Prostate gland (tissue), 2 donors: Measurements from ENCODE around the gene DNAAF8. TPM values are rescaled to one million over a fixed set of nuclear protein-coding genes. Genes with fewer than 3 reads are reported as not detected.
A peak's percentile ranks its signal among the peaks of the same experiment; 100 is the strongest.

Experiments
- DNase-seq: peaks from one replicate; pipeline ENCODE4 v3.0.0-alpha.2; 2019; ENCODE audit warnings: low spot score
- H3K27ac ChIP-seq, 2 donors: fragments of 200-600 bp; sonication (generic); 2 replicates each; pipeline ENCODE4 v1.5.1; 2017 to 2019
- H3K27me3 ChIP-seq: fragments of 200-600 bp; sonication (generic); replicated peaks from 2 replicates; pipeline ENCODE4 v1.5.1; 2019; ENCODE audit not compliant: insufficient read depth
- H3K36me3 ChIP-seq, 2 donors: fragments of 200-600 bp; sonication (generic); 1 replicate in 1 of 2; 2 replicates in 1 of 2; pipeline versions ENCODE4 v1.5.1 to v1.8.1; 2017 to 2019
- H3K4me1 ChIP-seq: fragments of 200-600 bp; sonication (generic); replicated peaks from 2 replicates; pipeline ENCODE4 v1.5.1; 2019
- H3K4me3 ChIP-seq, 2 donors: fragments of 200-600 bp; sonication (generic); 2 replicates each; pipeline ENCODE4 v1.5.1; 2017 to 2019
- H3K9me3 ChIP-seq: fragments of 200-600 bp; sonication (generic); 2 replicates; pipeline ENCODE4 v1.5.1; 2017
- CTCF ChIP-seq, 4 experiments: fragments of 200-600 bp in 2 of 4; fragments of 450-650 bp in 2 of 4; sonication (generic) in 2 of 4; IDR thresholded peaks; 1 replicate in 3 of 4; 2 replicates in 1 of 4; pipeline ENCODE4 v1.5.1; 2016 to 2019; ENCODE audit warnings: antibody characterized with exemption in 4 of 4, mild to moderate bottlenecking in 2 of 4, moderate library complexity in 2 of 4
- POLR2A ChIP-seq: fragments of 450-650 bp; IDR thresholded peaks from one replicate; pipeline ENCODE4 v1.6.1; 2016; ENCODE audit warnings: antibody characterized with exemption, mild to moderate bottlenecking
- POLR2AphosphoS5 ChIP-seq: sonication (generic); formaldehyde crosslinking; IDR thresholded peaks from one replicate; pipeline ENCODE4 v1.6.1; 2017; ENCODE audit warnings: antibody characterized with exemption
- WGBS: methylation state at CpG from one replicate; pipeline ENCODE4 v1.1.5; 2018; 5-methylcytosine and 5-hydroxymethylcytosine counted together
- intact Hi-C: fragments of 100-400 bp; cut with DNase I; formaldehyde crosslinking; loops from one replicate; pipeline ENCODE4 v1.14.2; 2022
- total RNA-seq, 2 donors: library from RNA; depleted of rRNA; stranded (reverse); fragments of >200 nt; gene quantifications; one replicate each; pipeline ENCODE4 v1.1.0, GENCODE V29; 2016

DNAAF8 gene
- total RNA-seq, 2 donors from 2014 or later, result 7.1 to 21.9 TPM

DNA sequence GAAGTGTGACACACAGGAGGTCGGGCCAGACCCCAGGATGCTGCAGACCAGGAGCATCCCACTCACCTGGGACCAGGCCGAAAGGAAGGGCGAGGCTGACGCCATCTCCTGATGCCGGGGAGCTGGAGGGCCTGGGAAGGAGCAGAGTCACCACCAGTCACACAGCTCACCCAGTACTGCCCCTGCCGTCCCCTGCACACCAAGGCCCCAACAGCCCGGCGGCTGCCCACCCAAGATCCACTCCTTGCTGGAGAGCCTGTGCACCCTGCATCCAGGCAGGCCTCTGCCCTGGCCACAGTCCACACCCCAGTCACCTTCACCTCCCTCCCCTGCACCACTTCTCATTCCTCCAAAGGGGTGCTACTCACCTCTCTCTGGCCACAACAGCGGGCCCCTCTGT lies 27.9 kb downstream of the DNAAF8 start:
- Histone ChIP-seq H3K4me1 (peaks cover 10% of the 10 kb centered on the region), H3K27ac (no peak overlapping the region), H3K4me3 (no peak overlapping the region), H3K9me3 (no peaks in the 10 kb centered on the region), H3K36me3 (peaks cover 12 to 24% of the 10 kb centered on the region in 2 donors), H3K27me3 (no peaks in the 10 kb centered on the region)
- DNase-seq, result no peak
- WGBS, result 88% methylated on average over 6 of the region's 9 CpGs
- no peak for TF ChIP-seq POLR2A
- no peak for TF ChIP-seq CTCF (IDR thresholded peaks at IDR 0.05)
- TF ChIP-seq POLR2AphosphoS5, result no peak
- intact Hi-C loops, result no loop called here

- peaks cover 15% of the 10 kb centered on the region for H3K4me1 ChIP-seq
- no peaks in the 10 kb centered on the region for H3K27me3 ChIP-seq
- no peak for DNase-seq
- intact Hi-C loops, result no loop called here
- peaks cover 12 to 24% of the 10 kb centered on the region in 2 donors for H3K36me3 ChIP-seq
- no peak overlapping the region for H3K4me3 ChIP-seq
- H3K9me3 ChIP-seq, result no peaks in the 10 kb centered on the region
- H3K27ac ChIP-seq, result no peak overlapping the region
- TF ChIP-seq POLR2AphosphoS5 (no peak), POLR2A (no peak), CTCF (IDR thresholded peaks at IDR 0.05) (no peak)
- WGBS, result 92% methylated on average over 7 of the region's 7 CpGs
These were observed 29.5 kb downstream of the DNAAF8 start for GRCh38 chr16:4763791-4764190.

DNA sequence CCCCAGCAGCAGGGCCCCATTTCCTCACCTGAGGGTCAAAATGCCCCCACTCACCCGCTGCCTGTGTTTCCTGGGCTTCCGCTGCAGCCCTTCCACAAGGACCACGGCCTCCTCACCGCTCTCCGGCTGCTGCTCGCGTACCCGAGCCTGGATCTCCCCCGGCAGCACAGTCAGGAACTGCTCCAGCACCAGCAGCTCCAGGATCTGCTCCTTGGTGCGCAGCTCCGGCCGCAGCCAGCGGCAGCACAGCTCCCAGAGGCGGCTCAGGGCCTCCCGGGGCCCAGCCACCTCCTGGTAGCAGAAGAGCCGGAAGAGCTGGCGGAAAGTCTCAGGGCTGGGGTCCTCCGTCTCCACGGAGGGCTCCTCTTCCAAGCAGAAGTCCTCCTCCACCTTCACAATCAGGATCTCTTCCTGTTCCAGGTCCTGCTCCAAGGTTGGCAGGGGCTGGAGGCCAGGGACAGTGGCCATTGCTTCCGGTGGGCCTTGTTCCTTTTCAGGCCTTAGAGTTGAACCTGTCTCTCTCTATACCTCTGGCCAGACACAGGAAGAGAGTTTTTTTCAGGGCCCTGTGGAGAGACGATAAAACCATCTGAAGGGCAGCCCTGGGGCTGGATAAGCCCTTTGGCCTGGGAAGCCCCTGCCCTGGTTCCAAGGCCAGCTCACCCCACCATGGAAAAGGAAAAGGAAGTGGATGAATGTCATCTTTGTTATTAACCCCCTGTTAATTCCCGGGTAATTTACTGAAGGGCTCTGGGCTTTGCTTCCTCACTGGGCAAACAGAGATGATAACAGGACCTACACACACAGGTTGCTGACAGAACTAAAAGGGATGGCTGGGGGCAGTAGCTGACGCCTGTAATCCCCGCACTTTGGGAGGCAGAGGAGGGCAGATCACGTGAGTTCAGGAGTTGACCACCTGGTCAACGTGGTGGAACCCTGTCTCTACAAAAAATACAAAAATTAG lies 31.5 kb downstream of the DNAAF8 start:
- H3K27me3 ChIP-seq, result no peaks in the 10 kb centered on the region
- peak overlapping the region; percentile 97 to 99 for H3K4me3 ChIP-seq
- no peaks in the 10 kb centered on the region for H3K9me3 ChIP-seq
- peaks cover 15% of the 10 kb centered on the region for H3K4me1 ChIP-seq
- H3K27ac ChIP-seq, result peak overlapping the region in 1 of 2 donors; percentile 92
- WGBS, result 74% methylated on average over 25 of the region's 26 CpGs
- H3K36me3 ChIP-seq, result peaks cover 3 to 15% of the 10 kb centered on the region in 2 donors
- intact Hi-C loops, result no loop called here
- no peak for TF ChIP-seq CTCF (IDR thresholded peaks at IDR 0.05)
- TF ChIP-seq POLR2A, result no peak
- no peak for TF ChIP-seq POLR2AphosphoS5
- DNase-seq, result no peak

DNA sequence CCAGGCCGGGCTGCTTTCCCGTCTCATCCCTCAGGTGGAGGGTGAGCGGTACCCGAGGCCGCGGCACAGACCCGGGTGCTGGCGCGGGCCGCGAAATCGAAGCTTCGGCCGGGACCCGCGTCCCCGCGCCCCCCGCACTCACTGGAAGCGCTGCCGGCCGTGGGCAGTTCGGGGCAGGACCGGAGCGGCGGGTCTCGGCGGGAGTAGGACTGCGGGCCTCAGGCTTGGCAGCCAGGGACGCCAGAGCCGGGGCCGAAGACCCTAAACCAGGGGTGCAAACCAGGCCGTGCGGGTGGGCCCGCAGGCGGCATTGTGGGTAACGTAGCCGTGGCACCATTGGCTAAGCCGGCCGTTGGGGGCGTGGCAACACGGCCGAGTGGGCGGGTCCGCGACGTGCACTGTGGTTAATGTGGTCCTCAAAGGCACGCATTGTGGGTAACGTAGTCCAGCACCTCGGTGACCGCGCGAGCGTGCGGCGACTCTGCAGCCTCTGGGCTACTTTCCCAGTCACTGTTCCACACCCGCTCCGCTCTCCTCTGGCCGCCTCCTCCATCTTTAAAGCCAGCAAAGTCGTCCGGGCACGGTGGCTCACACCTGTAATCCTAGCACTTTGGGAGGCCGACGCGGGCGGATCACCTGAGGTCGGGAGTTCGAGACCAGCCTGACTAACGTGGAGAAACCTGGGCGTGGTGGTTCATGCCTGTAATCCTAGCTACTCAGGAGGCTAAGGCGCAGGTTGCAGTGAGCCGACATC lies 32.7 kb downstream of the DNAAF8 start, which contains the start of gene ZNF500:
ZNF500 (minus strand) TSS at position 288 of the 754 bp plus-strand sequence. CDS start 1,184 bp downstream, outside the sequence.
- TF ChIP-seq POLR2A (peak; percentile 79), POLR2AphosphoS5 (peak; percentile 96), CTCF (IDR thresholded peaks at IDR 0.05) (peak in 1 of 4 experiments; percentile 35)
- peak within 1 kb of the TSS; percentile 89 to 92 for H3K27ac ChIP-seq
- DNase-seq, result peak; percentile 97
- H3K4me3 ChIP-seq, result peak within 1 kb of the TSS; percentile 97 to 99
- no peaks in the 10 kb centered on the region for H3K27me3 ChIP-seq
- intact Hi-C loops, result no loop called here
- no peaks in the 10 kb centered on the region for H3K9me3 ChIP-seq
- H3K4me1 ChIP-seq, result peaks cover 15% of the 10 kb centered on the region
- H3K36me3 ChIP-seq, result peaks cover 0 to 13% of the 10 kb centered on the region in 2 donors
- WGBS, result 5% methylated on average over 37 of the region's 72 CpGs
